GM18951 (cell line): ENCODE data around the gene OR10V1.

ENCODE experiments used
- POLR2A ChIP-seq: IDR thresholded peaks from 4 replicates; pipeline ENCODE4 v1.6.1; 2011; ENCODE audit warnings: mild to moderate bottlenecking; ENCODE audit not compliant: insufficient read length, insufficient read depth; ENCODE audit errors: extremely low read depth
- in situ Hi-C: fragments of 300-500 bp; cut with MboI; formaldehyde crosslinking; loops from one replicate; pipeline ENCODE4 v1.12.0; 2022; ENCODE audit warnings: low sequenced_read_pairs, mixed read lengths, inconsistent platforms; ENCODE audit not compliant: unreplicated experiment

The OR10V1 gene

DNA sequence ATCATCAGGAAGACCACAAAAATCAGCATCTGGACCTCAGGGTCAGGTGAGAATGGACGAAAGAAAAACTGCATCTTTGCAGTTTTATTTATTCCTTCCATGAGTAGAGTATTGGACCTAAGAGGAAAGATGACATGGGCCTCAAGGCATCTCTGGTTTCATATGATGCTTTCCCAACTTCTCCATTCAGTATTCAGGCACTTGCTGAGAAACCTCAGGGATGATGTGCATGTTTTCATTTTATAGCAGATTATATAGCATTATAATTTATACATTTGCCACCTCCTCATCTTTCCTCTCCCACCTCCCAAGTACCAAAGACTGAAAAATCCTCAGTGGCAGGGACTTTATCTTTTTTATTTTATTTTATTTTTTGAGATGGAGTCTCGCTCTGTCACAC, at the start of gene OR10V1:
TSS of gene OR10V1 (minus strand) at position 101 of the 400 bp plus-strand sequence. CDS start at position 101, 0 bp downstream.
- in situ Hi-C loops, result no loop called here

GRCh38 chr11:59761993-59762392, 48.3 kb upstream of the OR10V1 start:
- no peak for TF ChIP-seq POLR2A
- in situ Hi-C loops, result no loop called here

More for the DNA sequence above, at the start of gene OR10V1:
- TF ChIP-seq POLR2A, result no peak

GRCh38 chr11:59760771-59761170, 47.1 kb upstream of the OR10V1 start:
- in situ Hi-C loops, result no loop called here
- no peak for TF ChIP-seq POLR2A

GRCh38 chr11:59759900-59760299, 46.3 kb upstream of the OR10V1 start:
- no peak for TF ChIP-seq POLR2A
- in situ Hi-C loops, result loop anchor here (5.0 kb wide), 1 partner anchor 42 kb away; no protein-coding TSS in a partner anchor

DNA sequence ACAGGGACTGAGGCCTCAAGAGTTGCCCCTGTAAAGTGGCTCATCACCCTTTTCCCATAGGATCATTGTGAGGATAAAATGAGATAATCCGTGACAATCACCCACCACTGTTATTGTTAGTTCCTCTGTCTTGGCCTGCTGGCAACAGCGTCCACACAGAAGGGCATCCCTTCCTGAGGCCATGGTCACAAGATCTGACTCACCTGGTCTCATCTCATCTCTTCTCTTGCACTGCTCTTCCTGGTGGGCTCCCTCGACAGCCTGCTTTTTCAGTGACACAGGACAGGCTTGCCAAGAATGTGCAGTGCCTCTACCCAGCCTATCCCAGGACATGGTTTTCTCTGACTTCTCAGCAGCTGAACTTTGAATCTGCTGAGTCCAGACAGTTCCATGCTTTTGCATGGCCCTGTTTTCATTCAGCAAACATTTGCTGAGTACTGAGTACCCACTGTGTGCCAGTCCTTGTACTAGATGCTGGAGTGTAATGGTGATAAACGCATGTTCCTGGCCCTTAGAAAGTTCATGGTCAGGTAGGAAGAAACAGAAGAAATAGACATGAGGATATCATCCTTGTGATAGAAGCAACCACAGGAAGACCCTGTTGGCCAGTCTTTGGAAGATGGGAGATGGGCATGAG, 44.9 kb upstream of the OR10V1 start:
- TF ChIP-seq POLR2A, result no peak
- in situ Hi-C loops, result loop anchor here (5.0 kb wide), 1 partner anchor 44 kb away; no protein-coding TSS in a partner anchor

DNA sequence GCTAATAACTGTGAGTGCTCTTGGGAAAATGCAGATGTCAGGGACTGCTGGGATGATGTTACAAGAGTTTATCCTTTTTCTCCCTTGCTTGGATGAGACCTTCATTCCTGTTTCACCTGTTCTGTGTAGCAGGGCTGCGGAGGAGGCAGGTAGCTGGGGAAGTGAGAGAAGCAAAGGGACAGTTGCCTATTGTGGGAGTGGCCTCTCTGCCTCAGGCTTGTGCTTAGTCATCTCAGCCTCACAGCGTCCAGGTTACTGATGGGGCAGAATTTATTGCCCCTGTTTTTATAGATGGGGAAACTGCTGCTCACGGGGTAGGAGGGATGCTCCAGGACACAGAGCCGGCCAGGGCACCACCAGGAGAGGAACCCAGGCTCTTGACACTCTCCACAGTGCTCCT, 43.2 kb upstream of the OR10V1 start:
- no peak for TF ChIP-seq POLR2A
- in situ Hi-C loops, result loop anchor here (5.0 kb wide), 1 partner anchor 45 kb away; no protein-coding TSS in a partner anchor

- TF ChIP-seq POLR2A, result no peak
- in situ Hi-C loops, result loop anchor here (5.0 kb wide), 1 partner anchor 46 kb away; no protein-coding TSS in a partner anchor
Observed at GRCh38 chr11:59756558-59756840, 42.9 kb upstream of the OR10V1 start.

DNA sequence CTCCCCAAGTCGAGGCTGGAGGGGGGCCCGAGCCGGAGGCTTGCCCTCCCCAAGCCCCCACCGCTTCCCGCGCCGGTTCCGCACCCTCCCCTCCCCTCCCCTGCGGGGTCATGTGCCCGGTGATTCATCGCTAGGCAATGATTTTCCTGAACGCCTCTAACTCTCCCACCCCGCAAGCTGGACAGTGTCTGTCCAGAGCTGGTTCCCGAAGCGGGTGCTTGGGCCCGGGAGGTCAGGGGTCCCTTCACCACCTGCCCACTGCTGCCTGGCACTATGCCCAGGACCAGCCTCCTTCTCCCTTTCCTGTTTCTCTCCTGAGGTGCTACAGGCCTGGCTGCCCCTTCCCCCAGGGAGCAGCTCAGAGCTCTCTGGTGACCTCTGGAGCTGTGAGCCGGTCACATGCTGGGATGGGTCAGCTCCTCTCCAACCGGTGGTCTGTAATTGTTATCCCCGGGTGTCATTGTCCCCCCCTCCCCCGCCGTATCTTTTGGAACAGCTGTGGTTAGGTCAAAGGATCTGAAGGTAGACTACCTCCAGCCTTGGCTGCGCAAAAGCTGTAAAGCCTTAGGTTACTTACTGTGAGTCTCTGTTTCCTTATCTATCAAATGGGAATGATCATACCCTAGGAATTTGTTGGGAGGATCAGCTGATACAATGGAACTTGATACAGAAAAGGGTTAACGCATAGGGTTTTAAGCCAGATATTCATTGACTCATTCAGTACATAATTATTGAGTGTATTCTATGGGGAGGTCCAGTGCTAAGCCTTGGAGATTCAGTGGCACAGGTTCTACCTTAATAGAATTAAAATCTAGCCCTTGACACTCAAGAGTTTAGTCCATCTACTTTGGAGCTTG, 42.3 kb upstream of the OR10V1 start:
- in situ Hi-C loops, result loop anchor here (5.0 kb wide), 1 partner anchor 46 kb away; no protein-coding TSS in a partner anchor
- TF ChIP-seq POLR2A, result no peak

DNA sequence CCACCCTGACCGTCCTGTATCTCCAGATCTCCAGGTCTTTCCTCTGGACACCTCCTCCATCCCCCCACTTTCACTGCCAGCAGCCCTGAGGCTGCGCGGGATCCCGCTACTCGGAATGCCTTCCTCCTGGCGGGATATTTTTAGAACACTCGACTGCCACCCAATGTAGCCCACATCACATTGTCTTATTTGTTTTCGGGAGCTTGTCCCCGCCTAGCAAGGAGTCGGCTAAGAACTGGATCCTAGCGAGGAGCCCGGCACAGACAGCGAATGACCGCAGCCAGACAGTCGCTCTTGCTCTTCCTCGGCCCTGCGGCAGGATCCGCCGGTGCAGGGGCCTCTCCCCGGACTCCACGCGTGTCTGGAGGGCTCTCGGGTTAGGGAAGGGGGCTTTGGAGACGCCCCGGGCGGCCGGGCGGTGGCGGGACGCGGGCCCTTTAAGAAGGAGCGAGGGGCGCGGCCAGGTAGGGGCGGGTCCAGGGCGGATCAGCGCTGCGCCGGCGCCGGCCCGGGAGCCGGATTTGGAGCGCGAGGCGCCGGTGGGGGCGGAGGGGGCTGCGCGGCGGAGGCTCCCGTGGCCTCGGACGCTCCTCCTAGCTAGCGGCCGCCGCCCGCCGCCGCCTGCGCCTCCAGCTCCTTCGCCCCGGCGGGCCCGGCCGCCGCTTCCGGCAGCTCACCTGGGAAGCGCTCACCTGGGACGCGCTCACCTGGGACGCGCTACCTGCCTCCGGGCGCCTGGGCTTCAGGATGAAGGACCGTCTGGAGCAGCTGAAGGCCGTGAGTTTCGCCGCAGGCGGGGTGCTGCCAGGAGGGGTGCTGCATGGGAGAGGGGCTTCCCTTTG, 41.4 kb upstream of the OR10V1 start, which contains the start of gene STX3:
TSS of gene STX3 (plus strand) at position 518 of the 842 bp plus-strand sequence. CDS start at position 748, 230 bp downstream.
- TF ChIP-seq POLR2A, result no peak
- in situ Hi-C loops, result loop anchor here (5.0 kb wide), 1 partner anchor 47 kb away; no protein-coding TSS in a partner anchor

GRCh38 chr11:59754494-59754858, 40.8 kb upstream of the OR10V1 start:
- in situ Hi-C loops, result no loop called here
- TF ChIP-seq POLR2A, result no peak

DNA sequence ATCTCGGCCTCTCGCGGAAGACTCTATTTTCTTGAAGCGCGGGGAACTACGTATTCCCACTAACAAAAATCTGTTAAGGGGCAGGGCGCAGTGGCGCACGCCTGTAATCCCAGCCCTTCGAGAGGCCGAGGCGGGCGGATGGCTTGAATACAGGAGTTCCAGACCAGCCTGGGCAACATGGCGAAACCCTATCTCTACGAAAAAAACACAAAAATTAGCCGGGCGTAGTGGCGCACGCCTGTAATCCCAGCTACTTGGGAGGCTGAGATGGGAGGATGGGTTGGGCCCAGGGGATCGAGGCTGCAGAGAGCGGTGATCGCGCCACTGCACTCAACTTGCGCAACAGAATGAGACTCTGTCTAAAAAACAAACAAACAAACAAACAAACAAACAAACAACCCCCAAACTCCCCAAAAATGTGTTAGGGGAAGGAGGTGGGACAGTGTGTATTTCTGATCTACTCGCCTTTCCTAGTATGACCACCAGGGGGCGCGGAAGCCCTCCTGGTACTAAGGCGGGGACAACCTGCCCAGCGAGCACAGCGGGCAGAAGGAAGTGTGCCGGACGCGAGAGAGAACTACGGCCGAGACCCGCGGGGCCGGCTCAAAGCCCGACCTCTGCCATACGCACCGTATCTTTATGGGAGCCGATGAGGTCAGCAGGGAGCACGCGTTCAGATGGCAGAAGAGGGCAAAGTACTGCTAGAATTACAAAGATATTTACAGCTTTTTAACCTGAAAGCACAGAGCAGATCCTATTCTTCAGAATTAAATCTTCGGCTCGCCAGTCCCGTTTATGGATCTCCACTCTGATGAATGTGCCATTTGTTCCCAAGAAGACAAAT, 40.2 kb upstream of the OR10V1 start:
- TF ChIP-seq POLR2A, result no peak
- in situ Hi-C loops, result no loop called here

DNA sequence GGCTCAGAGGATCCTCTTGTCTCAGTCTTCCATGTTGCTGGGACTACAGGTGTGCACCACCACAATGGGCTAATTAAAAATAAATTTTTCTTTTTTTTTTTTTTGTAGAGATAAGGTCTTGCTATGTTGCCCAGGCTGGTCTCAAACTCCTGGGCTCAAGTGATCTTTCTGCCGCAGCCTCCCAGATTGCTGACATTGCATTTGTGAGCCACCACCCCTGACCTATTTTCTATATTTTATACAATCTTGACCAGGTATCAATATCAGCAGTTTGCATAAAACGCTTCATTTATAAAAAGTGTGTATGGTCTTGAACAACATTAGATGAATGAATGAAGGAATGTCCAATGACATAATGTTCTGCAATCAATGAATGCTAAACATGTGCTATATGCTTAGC, 32.5 kb upstream of the OR10V1 start:
- TF ChIP-seq POLR2A, result no peak
- in situ Hi-C loops, result no loop called here

DNA sequence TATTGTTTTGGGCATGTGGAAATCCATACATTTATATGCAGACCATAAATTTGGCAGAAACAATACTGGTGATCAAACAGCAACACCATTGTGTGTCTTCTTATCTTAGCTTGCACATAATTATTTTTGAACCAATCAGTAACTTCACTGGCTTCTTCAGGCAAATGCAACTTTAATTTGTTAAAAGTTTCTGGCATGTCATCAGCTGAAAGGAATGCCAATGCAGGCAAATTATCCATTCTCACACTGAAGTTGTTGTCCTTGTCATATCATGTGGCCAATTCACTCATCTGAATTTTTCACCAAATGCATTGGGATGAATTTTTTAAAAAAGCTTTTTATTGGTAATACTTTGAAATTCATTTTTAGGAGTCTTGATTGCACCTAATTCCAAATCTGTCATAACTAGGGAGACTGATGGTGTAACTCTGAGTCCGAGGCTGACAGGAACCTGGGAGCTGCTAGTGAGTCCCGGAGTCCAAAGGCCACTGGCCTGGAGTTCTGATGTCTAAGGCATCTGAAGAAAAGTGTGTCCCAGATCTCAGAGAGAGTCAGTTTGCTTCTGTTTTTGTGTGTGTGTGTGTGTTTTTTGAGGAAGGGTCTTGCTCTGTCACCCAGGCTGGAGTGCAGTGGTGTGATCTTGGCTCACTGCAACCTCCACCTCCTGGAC, 17.4 kb upstream of the OR10V1 start:
- in situ Hi-C loops, result no loop called here

More for the DNA sequence above, 17.4 kb upstream of the OR10V1 start:
- TF ChIP-seq POLR2A, result no peak
